Upper lobe of right lung (tissue), 1 donor: ENCODE measurements around the gene GBX1. TPM values are rescaled to one million over a fixed set of nuclear protein-coding genes. Genes with fewer than 3 reads are reported as not detected.

Experiments
- ATAC-seq: fragments of 200-7000 bp; cut with Tn5 transposase; one replicate; pipeline ENCODE4 v1.9.1; 2020; ENCODE audit warnings: mild to moderate bottlenecking, moderate library complexity
- DNase-seq: peaks from one replicate; pipeline ENCODE4 v3.0.0-alpha.2; 2020
- H3K27ac ChIP-seq: fragments of 200-600 bp; one replicate; pipeline ENCODE4 v1.8.0; 2022
- H3K27me3 ChIP-seq: fragments of 200-600 bp; one replicate; pipeline ENCODE4 v1.8.0; 2022; ENCODE audit warnings: mild to moderate bottlenecking
- H3K36me3 ChIP-seq: fragments of 200-600 bp; one replicate; pipeline ENCODE4 v1.8.0; 2022
- H3K4me1 ChIP-seq: fragments of 200-600 bp; one replicate; pipeline ENCODE4 v1.8.0; 2022
- H3K4me3 ChIP-seq: fragments of 200-600 bp; one replicate; pipeline ENCODE4 v1.8.0; 2022; ENCODE audit warnings: mild to moderate bottlenecking
- H3K9me3 ChIP-seq: fragments of 200-600 bp; one replicate; pipeline ENCODE4 v1.8.0; 2022
- intact Hi-C: fragments of 100-400 bp; cut with DNase I; formaldehyde crosslinking; loops from one replicate; pipeline ENCODE4 v1.11.0; 2022
- total RNA-seq: library from RNA; stranded (reverse); fragmentation: NEBNext Ultra II Directional; extraction: Animal tissue kit (Norgen Biotek cat#: 25700); gene quantifications from one replicate; pipeline ENCODE4 v1.2.1, GENCODE V29; 2021
- TF ChIP-seq, protein P1 (sequence below): fragments of 200-600 bp; IDR thresholded peaks from one replicate; pipeline ENCODE4 v1.8.0; 2022; ENCODE audit warnings: antibody characterized with exemption
- donor health status: DM: no; HTN: yes; CAD: no; lungs with severe emphysema.

The GBX1 gene
- total RNA-seq, 1 donor from 2014 or later: not detected

DNA sequence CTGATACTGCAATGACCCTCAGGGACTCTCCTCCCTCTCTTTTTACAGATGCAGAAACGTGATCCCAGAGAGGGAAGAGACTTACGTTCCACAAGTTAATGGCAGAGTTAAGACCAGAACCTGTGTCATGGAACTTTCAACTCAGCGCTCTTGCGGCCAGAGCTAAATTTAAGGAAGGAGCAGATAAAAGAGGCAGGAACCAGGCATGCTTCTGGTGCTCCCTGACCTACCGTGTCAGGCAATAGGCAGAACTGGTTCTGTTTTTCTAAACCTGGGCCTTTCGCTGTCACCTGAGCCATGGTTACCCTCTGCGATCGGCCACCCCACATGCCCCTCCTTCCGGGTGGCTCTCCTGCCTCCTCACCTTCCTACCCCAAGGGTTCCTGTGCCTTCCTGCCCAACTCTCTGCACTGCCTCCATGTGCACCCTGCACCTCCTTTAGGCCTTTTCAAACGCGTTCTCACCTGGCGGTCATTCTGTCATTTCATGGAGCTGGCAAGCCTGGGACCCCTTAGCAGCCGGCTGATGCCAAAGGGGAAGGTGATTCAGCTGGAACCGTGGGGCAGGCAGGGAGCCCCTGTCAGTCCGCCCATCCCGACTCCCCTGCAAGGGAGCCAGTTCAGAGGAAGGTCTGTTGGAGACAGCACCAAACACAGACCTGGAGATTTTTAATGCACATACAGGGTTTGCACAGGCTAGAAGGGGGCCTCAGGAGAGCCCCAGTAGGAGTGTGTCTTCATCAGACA, 7.7 kb upstream of the GBX1 start:
- Histone ChIP-seq H3K4me3 (no peak overlapping the region), H3K36me3 (no peaks in the 10 kb centered on the region), H3K9me3 (no peaks in the 10 kb centered on the region), H3K4me1 (no peaks in the 10 kb centered on the region), H3K27me3 (peaks cover 31% of the 10 kb centered on the region), H3K27ac (no peak overlapping the region)
- ATAC-seq (no peak), DNase-seq (no peak)
- intact Hi-C loops: no loop called here
- TF ChIP-seq, protein P1, sequence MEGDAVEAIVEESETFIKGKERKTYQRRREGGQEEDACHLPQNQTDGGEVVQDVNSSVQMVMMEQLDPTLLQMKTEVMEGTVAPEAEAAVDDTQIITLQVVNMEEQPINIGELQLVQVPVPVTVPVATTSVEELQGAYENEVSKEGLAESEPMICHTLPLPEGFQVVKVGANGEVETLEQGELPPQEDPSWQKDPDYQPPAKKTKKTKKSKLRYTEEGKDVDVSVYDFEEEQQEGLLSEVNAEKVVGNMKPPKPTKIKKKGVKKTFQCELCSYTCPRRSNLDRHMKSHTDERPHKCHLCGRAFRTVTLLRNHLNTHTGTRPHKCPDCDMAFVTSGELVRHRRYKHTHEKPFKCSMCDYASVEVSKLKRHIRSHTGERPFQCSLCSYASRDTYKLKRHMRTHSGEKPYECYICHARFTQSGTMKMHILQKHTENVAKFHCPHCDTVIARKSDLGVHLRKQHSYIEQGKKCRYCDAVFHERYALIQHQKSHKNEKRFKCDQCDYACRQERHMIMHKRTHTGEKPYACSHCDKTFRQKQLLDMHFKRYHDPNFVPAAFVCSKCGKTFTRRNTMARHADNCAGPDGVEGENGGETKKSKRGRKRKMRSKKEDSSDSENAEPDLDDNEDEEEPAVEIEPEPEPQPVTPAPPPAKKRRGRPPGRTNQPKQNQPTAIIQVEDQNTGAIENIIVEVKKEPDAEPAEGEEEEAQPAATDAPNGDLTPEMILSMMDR: no peak

DNA sequence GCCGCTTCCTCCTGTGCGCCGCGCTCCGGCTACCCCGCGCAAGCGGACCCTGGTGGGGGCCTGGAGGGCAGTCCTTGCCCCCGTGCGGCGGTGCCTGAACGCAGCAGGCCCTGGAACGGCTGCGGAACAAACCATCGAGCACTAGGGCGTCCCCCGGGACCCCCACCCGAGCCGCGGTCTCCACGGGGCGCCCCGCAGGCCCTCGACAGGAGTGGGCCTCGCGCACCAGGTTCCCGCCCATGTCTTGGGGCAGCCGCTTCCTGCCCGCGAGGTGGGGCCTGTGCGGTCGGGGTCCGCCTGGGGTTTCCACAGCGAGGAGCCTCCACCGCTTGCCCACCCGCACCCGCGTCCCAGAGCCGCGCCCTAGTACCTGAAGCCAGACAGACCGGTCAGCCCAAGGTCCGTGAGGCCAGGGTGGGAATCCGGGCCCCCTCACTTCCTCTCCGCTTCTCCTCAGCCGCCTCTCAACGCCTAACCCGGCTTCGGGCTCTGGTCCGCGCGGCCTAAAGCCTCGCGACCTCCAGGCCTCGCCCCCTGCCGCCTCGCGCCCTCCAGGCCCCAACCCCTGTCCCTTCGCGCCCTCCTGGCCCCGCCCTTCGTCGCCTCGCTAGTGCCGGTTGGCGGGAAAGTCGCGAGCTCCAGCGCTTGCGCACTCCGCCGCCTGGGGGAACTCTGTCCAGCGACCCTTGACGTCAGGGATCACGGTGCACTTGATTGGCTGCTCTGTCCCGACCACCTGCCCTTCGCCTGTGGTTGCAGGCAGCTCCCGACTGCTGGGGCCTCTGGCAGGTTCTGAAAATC, 7.0 kb upstream of the GBX1 start:
- no peak overlapping the region for H3K4me3 ChIP-seq
- intact Hi-C loops: no loop called here
- no peak for DNase-seq

DNA sequence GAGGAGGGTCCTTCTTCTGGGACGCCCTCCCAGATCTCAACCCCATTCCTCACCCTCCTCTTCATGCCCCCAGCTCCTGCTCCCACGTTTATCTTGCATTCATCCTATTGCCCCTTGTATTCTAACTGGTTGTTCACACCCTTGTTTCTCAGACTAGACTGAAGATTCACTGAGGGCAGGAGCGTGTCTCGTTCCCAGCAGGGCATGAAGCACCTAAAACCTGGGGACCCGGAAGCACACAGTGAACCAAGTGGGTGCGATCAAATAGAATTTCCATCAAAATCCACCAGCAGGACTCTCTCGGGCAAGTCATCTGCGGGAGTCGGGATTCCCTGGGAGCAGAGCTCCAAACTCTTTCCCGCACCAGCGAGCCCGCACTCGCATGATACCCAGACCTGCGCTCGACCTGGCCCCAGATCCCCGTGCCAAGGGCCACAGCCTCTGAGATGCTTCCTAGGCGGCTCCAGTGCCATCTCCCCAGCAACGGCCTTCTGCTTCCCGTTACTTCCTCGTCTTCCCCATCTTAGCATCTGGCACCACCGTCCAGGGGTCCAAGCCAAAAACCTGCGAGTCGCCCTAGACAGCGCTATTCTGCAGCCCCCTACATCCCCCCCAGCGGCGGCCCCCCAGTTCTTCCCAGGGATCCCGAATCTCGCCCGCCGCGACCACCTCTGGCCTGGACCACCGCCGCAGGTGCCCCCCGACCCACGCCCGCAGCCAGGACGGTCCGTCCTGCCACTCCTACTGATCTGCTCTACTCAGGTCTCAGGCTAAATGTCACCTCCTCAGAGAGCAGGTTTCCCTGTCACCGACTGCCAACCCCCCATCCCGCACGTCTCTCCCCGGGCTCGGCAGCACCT, 6.1 kb upstream of the GBX1 start:
- peaks cover 40% of the 10 kb centered on the region for H3K27me3 ChIP-seq
- no peak overlapping the region for H3K27ac ChIP-seq
- no peak overlapping the region for H3K4me3 ChIP-seq
- no peaks in the 10 kb centered on the region for H3K36me3 ChIP-seq
- intact Hi-C loops: no loop called here
- ATAC-seq (no peak), DNase-seq (no peak)
- H3K4me1 ChIP-seq: no peaks in the 10 kb centered on the region
- no peaks in the 10 kb centered on the region for H3K9me3 ChIP-seq
- TF ChIP-seq, protein P1: no peak

More for the DNA sequence above, 7.0 kb upstream of the GBX1 start:
- no peaks in the 10 kb centered on the region for H3K9me3 ChIP-seq
- peak; percentile 3 for ATAC-seq
- H3K27me3 ChIP-seq: peaks cover 32% of the 10 kb centered on the region
- no peak overlapping the region for H3K27ac ChIP-seq
- H3K36me3 ChIP-seq: no peaks in the 10 kb centered on the region
- TF ChIP-seq, protein P1: no peak
- no peaks in the 10 kb centered on the region for H3K4me1 ChIP-seq

DNA sequence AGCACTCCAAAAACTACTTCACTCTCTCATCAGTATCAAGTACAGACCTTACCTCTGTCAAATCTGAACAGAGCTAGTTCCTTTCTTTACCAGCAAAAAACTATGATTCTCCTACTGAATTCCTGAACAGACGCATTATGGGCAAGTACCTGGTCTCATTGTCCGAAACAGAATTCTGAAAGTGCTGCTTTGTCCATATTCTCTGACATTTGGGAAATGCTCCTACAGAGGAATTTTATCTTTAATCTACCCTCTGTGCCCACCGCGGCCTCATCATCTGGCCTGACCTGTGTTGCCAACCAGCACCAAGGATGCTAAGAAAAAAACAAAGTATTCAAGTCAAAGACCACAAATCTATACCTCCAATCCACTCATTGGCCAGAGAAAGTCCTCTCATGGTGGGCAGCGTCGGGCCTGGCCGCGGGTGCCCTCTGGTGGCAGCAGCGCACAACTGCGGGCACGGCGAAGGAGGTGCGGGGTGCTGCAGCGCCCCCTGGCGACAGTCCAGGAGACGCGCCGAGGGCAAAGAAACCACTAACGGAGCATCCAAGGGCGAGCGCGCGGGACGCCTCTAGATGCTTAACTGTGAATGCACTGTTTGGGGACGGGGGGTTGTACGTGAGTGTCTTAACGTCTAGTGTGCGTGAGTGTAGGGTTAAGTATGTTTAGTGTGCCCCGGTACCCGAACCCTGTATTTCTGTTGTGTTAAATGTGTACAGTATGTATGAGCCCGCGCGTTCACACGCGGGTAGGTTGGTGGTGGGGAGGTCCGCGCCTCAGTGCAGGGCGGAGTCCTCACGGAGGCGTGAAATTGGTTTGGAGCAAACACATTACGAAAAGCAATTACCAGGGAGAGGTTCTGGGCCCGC, 5.0 kb upstream of the GBX1 start:
- H3K4me3 ChIP-seq: no peak overlapping the region
- TF ChIP-seq, protein P1: peak; percentile 100
- H3K9me3 ChIP-seq: no peaks in the 10 kb centered on the region
- no peaks in the 10 kb centered on the region for H3K4me1 ChIP-seq
- peaks cover 51% of the 10 kb centered on the region for H3K27me3 ChIP-seq
- ATAC-seq (peak; percentile 96), DNase-seq (peak; percentile 88)
- no peaks in the 10 kb centered on the region for H3K36me3 ChIP-seq
- intact Hi-C loops: no loop called here
- H3K27ac ChIP-seq: no peak overlapping the region

DNA sequence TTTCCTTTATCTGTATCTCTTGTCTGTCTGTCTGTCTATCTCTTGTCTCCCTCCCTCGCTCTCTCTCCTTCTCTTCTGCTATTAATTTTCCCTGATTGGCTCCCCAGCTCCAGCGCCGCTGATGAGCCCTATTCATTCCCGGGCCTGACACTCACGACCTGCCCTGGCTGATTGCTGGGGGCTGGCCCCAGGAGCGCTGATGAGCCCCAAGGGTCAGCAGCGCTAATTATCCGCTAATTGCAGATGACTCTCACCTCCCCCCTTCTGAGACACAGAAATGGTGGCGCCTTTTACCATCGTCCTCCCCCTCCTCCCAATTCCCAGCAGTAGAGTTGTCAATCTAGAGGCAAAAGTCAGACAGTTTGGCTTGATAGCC, 1.3 kb upstream of the GBX1 start:
- no peak overlapping the region for H3K27ac ChIP-seq
- DNase-seq (peak; percentile 21), ATAC-seq (no peak)
- peaks cover 59% of the 10 kb centered on the region for H3K27me3 ChIP-seq
- no peaks in the 10 kb centered on the region for H3K36me3 ChIP-seq
- H3K4me1 ChIP-seq: peaks cover 8% of the 10 kb centered on the region
- no peaks in the 10 kb centered on the region for H3K9me3 ChIP-seq
- no peak overlapping the region for H3K4me3 ChIP-seq
- intact Hi-C loops: no loop called here
- TF ChIP-seq, protein P1: no peak
